Transverse colon (tissue), 4 donors: ENCODE results near the gene NFILZ. TPM values are rescaled to one million over a fixed set of nuclear protein-coding genes. Genes with fewer than 3 reads are reported as not detected.

ENCODE experiments used
- DNase-seq: peaks from one replicate; pipeline ENCODE4 v3.0.0-alpha.2; 2019
- H3K27ac ChIP-seq, 4 donors: fragments of 200-600 bp; sonication (generic); 2 replicates each; pipeline ENCODE4 v1.5.1; 2016 to 2018; ENCODE audit warnings: inconsistent platforms in 4 of 4
- H3K27me3 ChIP-seq: fragments of 200-600 bp; sonication (generic); 2 replicates; pipeline ENCODE4 v1.5.1; 2017; ENCODE audit warnings: inconsistent platforms
- H3K36me3 ChIP-seq, 4 donors: fragments of 200-600 bp; sonication (generic); 2 replicates each; pipeline ENCODE4 v1.5.1; 2017 to 2019; ENCODE audit warnings: inconsistent platforms in 4 of 4
- H3K4me1 ChIP-seq, 4 donors: fragments of 200-600 bp; sonication (generic); 2 replicates each; pipeline ENCODE4 v1.5.1; 2017 to 2020; ENCODE audit warnings: inconsistent platforms in 4 of 4
- H3K4me3 ChIP-seq, 4 donors: fragments of 200-600 bp; sonication (generic); 1 replicate in 1 of 4; 2 replicates in 3 of 4; pipeline versions ENCODE4 v1.5.1 to v1.6.1; 2017 to 2019; ENCODE audit warnings: inconsistent platforms in 4 of 4
- H3K9me3 ChIP-seq, 2 donors: fragments of 200-600 bp; sonication (generic); 2 replicates each; pipeline ENCODE4 v1.5.1; 2017 to 2019; ENCODE audit warnings: inconsistent platforms in 2 of 2
- CTCF ChIP-seq, 5 experiments: fragments of 200-600 bp in 3 of 5; fragments of 450-650 bp in 2 of 5; sonication (generic) in 3 of 5; IDR thresholded peaks; 1 replicate in 2 of 5; 2 replicates in 3 of 5; pipeline ENCODE4 v1.5.1; 2016 to 2017; ENCODE audit warnings: antibody characterized with exemption in 5 of 5, inconsistent platforms in 3 of 5, mild to moderate bottlenecking in 2 of 5, moderate library complexity in 1 of 5
- EP300 ChIP-seq: sonication (generic); formaldehyde crosslinking; IDR thresholded peaks from one replicate; pipeline ENCODE4 v1.6.1; 2017; ENCODE audit warnings: antibody characterized with exemption, low read depth
- POLR2A ChIP-seq: fragments of 450-650 bp; IDR thresholded peaks from one replicate; pipeline ENCODE4 v1.6.1; 2016; ENCODE audit warnings: antibody characterized with exemption, mild to moderate bottlenecking, moderate library complexity
- POLR2AphosphoS5 ChIP-seq, 3 donors: sonication (generic); formaldehyde crosslinking; IDR thresholded peaks; one replicate each; pipeline ENCODE4 v1.6.1; 2016; ENCODE audit warnings: antibody characterized with exemption in 3 of 3
- WGBS, 2 donors: methylation state at CpG; one replicate each; pipeline ENCODE4 v1.1.5; 2018; ENCODE audit warnings: low coverage in 1 of 2; 5-methylcytosine and 5-hydroxymethylcytosine counted together
- in situ Hi-C, 4 donors: fragments of 200-750 bp; cut with MboI; loops; one replicate each; pipeline versions ENCODE4 v1.15.0 to v1.15.1; 2017; ENCODE audit warnings: low sequenced_read_pairs in 3 of 4, low pct_ligation_motif_present in 1 of 4, low pct_unique_long_range_greater_than_20kb in 1 of 4
- intact Hi-C: fragments of 100-400 bp; cut with DNase I; formaldehyde crosslinking; loops from one replicate; pipeline ENCODE4 v1.15.1; 2023; ENCODE audit warnings: low total_unique reads
- total RNA-seq, 4 donors: library from RNA; depleted of rRNA; stranded (reverse); fragments of >200 nt; gene quantifications; one replicate each; pipeline ENCODE4 v1.1.0, GENCODE V29; 2016

Gene NFILZ
- total RNA-seq, 4 donors from 2014 or later, result not detected

DNA sequence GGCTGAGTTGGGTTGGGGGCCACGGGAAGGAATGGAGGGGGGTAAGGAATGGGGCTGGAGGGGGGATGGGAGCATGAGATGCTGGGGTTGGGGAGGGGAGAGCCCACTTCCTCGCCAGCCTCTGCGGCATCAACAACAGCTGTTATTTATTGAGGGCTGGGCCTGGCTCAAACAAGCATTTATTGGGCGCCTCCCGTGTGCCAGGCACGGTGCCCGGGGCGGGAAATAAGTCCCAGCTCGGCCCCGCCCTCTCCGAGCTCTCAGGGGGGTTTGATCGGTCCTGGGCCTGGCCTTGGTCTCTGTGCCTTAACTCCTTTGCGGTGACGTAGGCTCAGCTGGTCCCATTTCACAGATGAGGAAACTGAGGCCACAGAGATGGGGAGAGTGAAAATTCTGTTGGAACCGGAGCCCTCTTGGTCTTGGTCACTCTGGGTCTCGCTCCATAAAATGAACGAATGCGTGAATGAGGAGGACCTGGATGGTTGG, 19.0 kb upstream of the NFILZ start:
- H3K27ac ChIP-seq, result peak overlapping the region; percentile 33 to 83 (median 50)
- H3K4me3 ChIP-seq, result no peak overlapping the region
- H3K36me3 ChIP-seq, result no peaks in the 10 kb centered on the region
- no peak for DNase-seq
- intact Hi-C loops (no loop called here), in situ Hi-C loops (no loop called here)
- TF ChIP-seq POLR2AphosphoS5 (IDR thresholded peaks at IDR 0.05), result no peak
- TF ChIP-seq POLR2A, result no peak
- no peak for TF ChIP-seq EP300
- no peak for TF ChIP-seq CTCF (IDR thresholded peaks at IDR 0.05)
- WGBS, 2 donors, result 0 to 39% methylated on average over 6 to 18 of the region's 18 CpGs
- H3K9me3 ChIP-seq, result no peaks in the 10 kb centered on the region
- H3K4me1 ChIP-seq, result peaks cover 0 to 24% (median 14%) of the 10 kb centered on the region in 4 donors
- peaks cover 7% of the 10 kb centered on the region for H3K27me3 ChIP-seq

DNA sequence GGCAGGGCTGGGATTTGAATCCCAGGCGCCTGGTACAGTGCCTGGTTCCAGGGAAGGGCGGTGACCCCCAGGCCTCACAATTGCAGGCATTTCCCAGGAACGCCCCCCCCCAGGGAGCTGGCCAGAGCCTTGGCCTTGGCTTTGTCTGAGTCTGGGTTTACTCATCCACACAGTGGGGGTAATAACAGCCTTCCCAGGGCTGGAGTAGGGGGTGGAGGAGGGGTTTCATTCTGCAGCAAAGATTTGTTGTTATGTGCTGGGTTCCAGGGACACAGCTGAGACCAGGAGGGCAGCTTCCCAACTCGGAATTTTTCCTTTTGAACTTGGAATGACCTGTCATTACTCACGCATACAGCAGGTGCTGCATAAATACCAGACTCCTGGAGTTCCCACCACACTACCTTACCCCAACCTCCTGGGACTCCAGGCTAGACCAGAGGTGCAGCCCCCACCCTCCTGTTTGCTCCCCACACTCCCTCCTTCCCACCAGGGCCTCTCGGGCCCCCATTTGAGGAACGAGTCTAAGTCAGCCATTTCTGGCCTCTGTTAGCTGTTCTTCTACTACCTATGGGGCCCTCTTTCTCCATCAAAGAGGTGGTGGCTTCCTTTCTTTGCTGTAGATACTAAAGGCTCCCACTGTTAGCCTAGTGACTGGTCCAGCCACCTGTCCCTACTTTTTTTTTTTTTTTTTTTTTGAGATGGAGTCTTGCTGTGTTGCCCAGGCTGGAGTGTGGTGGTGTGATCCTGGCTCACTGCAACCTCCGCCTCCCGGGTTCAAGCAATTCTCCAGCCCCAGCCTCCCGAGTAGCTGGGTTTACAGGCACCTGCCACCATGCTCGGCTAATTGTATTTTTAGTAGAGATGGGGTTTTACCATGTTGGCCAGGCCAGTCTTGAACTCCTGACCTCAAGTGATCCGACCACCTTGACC, 18.3 kb upstream of the NFILZ start:
- peaks cover 0 to 24% (median 14%) of the 10 kb centered on the region in 4 donors for H3K4me1 ChIP-seq
- WGBS, 2 donors, result 17 to 31% methylated on average over 1 to 12 of the region's 12 CpGs
- no peaks in the 10 kb centered on the region for H3K9me3 ChIP-seq
- peak; percentile 35 for DNase-seq
- H3K27ac ChIP-seq, result peak overlapping the region; percentile 33 to 83 (median 50)
- TF ChIP-seq CTCF (IDR thresholded peaks at IDR 0.05), result no peak
- no peak for TF ChIP-seq POLR2A
- no peak for TF ChIP-seq EP300
- TF ChIP-seq POLR2AphosphoS5 (IDR thresholded peaks at IDR 0.05), result no peak
- H3K27me3 ChIP-seq, result peaks cover 7% of the 10 kb centered on the region
- no peaks in the 10 kb centered on the region for H3K36me3 ChIP-seq
- H3K4me3 ChIP-seq, result no peak overlapping the region
- intact Hi-C loops (no loop called here), in situ Hi-C loops (no loop called here)

DNA sequence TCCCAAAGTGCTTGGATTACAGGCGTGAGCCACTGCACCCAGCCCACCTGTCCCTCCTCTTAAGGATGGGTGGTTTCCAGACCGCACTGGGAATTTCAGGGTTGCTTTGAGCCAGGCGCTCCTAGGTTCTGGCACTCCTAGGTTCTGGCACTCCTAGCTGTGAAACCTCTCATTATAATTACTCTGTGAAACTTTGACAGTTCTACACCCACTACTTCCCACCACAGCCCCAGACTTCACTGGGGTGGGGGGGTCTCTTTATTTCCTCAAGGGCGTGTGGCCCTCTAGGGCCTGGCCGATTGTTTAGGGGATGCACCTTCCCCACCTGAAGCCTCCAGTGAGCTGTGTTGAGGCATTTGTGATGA, 17.6 kb upstream of the NFILZ start:
- intact Hi-C loops (no loop called here), in situ Hi-C loops (no loop called here)
- Histone ChIP-seq H3K4me3 (no peak overlapping the region), H3K36me3 (no peaks in the 10 kb centered on the region), H3K4me1 (peaks cover 0 to 24% (median 14%) of the 10 kb centered on the region in 4 donors), H3K9me3 (no peaks in the 10 kb centered on the region), H3K27me3 (peaks cover 7% of the 10 kb centered on the region), H3K27ac (no peak overlapping the region)
- TF ChIP-seq POLR2A (no peak), EP300 (no peak), POLR2AphosphoS5 (IDR thresholded peaks at IDR 0.05) (no peak), CTCF (IDR thresholded peaks at IDR 0.05) (no peak)
- WGBS, 2 donors, result 59 to 80% methylated on average over 1 to 5 of the region's 5 CpGs
- DNase-seq, result no peak

DNA sequence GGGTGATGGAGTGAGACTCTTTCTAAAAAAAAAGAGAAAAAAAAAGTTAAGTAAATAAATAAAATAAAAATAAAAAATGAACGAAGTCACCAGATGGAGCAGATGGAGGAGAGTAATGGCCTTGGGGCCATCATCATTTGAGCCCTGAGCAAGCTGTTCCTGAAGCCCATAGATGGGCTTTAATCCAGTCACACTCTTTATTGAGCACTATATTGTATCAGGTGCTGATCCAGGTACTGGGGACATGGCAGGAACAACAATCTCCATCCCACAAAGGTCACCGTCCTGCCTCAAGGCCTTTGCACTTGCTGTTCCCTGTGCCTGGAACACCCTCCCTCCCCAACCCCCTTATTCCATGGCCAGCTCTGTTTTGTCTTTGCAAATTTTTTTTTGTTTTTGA, 16.0 kb upstream of the NFILZ start:
- DNase-seq, result no peak
- Histone ChIP-seq H3K27ac (no peak overlapping the region), H3K9me3 (no peaks in the 10 kb centered on the region), H3K27me3 (peaks cover 5% of the 10 kb centered on the region), H3K36me3 (no peaks in the 10 kb centered on the region), H3K4me1 (peaks cover 0 to 11% (median 5%) of the 10 kb centered on the region in 4 donors), H3K4me3 (no peak overlapping the region)
- intact Hi-C loops, result no loop called here
- 55 to 73% methylated on average over 1 to 2 of the region's 2 CpGs for WGBS, 2 donors
- in situ Hi-C loops, result no loop called here
- no peak for TF ChIP-seq EP300
